Stimulated activated CD4-positive, alpha-beta T cell treated with anti-CD3 and anti-CD28 coated beads, Interleukin-4, amount 100 ng/mL, for 1 hour (primary cell): Measurements from ENCODE around the gene FOXP1.

Experiments
- DNase-seq: peaks from one replicate; pipeline ENCODE4 v3.0.0-alpha.2; 2020

The FOXP1 gene

GRCh38 chr3:71162221-71162620 lies 421.3 kb downstream of the FOXP1 start:
- DNase-seq: no peak

- DNase-seq: no peak
Measured at GRCh38 chr3:71160785-71161546, 422.6 kb downstream of the FOXP1 start.

DNA sequence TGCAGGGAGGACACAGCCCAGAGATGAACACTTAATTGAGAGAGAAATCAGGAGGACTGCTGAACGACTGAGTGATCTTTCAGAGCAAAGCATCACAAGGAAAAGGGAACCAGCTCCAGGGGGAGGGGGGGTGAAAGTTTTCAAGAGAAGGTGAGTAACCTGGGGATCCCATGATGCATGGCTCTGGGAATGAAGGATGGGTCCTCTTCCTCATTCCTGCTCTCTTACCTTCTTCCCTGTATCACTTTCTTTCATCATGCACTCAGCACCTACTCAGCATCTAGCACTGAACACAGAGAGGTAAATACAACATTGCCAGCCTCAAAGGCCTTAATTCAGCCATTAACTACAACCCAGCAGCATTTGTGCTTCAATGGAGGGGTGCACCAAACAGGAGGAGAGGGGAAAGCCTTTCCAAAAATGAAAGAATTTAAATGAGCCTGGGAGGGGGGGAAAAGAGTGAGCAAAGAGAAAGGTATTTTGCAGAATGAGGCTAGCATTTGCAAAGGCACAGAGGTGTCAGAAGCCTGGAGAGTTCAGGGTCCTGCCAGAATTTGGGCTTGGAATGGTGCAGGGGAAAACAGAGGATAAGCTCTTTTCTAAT lies 427.4 kb downstream of the FOXP1 start:
- DNase-seq: no peak

DNA sequence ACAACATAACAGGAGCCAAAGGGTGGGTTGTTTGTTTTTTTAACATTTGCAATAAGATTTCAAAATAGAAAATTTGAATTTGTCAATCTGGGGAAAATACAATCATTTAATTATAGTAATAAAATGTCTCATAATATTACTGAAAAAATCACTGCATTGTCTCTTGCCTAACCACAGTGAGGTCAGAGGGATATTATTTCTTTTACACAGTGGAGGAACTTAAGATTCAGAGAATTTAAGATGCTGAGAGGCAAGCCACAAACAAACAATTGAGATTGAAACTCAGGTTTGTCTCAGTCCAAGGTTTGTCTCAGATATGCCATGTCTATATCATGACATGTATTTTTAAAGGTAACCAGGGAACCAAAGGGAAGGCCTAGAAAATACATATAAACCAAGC lies 428.7 kb downstream of the FOXP1 start:
- DNase-seq: no peak

DNA sequence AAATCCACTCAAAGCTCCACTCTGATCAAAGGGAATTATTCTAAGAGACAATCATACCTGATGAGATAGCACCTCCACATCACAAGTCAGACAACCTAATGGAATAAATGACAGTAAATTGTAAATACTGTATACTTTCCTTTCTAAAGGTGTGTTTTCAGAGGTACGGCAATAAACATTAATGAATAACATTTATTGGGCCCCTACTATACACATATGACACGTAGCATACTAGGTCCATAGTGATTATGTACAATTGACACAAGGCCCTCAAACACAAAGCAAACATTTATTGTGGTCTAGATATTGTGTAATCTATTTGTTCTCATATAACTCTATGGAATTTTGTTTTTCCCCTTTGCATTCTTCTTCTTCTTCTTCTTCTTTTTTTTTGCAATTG lies 429.8 kb downstream of the FOXP1 start:
- no peak for DNase-seq

DNA sequence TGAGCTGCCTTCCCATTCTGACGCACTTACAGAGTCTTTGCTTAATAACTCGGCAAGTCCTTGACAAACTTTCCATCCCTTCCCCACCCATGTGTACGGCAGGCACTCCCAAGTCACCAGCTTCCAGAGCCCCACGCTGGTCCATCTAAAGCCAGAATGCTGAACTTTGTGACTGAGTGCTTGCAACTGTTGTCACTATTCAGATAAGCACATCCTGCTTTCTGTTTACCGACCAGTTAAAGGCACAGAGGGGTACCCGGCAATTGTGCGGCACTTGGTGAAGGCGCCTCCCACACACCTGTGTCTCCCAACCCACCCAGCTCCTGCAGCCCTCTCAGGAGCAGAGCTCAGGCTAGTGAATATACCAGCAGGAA lies 430.6 kb downstream of the FOXP1 start:
- DNase-seq: no peak

- no peak for DNase-seq
Measured at GRCh38 chr3:71152039-71152891, 431.3 kb downstream of the FOXP1 start.

DNA sequence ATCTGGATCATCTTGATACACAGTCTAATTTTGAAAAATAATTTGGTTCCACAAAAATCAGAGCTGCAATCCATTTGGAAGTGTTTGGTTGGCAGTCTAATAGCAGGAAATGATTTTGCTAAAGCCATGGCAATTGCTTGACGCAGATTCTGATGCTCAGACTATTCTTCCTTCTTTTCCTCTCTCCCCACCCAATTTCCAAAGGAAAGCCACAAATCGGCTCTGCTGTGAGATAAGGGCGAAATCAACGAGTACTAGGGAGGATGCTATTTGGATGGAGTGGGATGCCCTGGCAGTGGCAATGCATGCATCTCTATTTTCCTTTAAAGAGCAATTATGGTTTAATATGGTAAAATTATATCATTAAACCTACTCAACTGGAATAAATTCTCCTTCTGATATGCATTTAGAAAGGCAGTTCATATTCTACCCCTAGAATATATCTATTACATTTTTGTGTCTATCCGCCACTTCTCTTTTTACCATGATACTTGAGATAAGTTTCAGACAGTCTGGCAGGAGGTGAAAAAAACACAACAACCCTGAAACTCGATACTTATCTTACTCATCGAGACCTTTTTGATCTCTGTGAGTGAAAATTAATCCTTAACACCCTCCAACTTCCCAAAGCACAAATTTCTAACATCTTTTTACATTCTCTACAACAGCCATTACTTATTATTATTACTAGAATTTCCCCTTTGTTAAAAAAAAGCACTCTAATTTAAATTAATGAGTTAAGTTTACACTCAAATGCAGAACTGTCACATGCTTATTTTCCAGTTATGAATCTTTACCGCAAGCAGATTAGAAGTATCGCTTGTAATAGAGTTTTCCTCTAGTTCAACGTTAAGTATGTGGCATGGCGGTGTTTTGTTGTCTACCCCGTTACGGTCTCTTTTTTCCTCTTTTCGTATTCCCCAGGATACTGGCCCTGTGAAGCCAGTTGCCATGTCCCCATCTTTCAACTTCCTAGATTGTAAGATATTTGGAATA lies 433.3 kb downstream of the FOXP1 start:
- no peak for DNase-seq

- DNase-seq: no peak
Measured at GRCh38 chr3:71148455-71149060, 435.0 kb downstream of the FOXP1 start.

- no peak for DNase-seq
Measured at GRCh38 chr3:71146673-71147072, 436.9 kb downstream of the FOXP1 start.

- no peak for DNase-seq
Measured at GRCh38 chr3:71145954-71146353, 437.6 kb downstream of the FOXP1 start.

GRCh38 chr3:71144525-71145253 lies 438.8 kb downstream of the FOXP1 start:
- DNase-seq: no peak

DNA sequence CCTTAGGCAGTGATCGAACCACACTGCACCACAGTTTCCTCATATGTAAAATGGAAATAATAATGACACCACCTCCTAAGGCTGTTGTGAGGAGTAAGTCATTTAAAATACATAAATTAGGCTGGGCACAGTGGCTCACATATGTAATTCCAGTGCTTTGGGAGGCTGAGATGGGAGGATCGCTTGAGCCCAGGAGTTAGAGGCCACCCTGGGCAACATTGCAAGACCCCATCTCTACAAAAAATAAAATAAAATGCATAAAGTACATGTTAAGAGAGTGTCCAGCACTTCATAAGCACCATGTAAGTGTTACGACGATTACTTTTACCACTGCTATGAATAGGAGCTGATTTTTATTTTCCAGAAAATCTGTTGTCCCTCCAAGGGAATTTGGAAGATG lies 440.0 kb downstream of the FOXP1 start:
- DNase-seq: no peak

DNA sequence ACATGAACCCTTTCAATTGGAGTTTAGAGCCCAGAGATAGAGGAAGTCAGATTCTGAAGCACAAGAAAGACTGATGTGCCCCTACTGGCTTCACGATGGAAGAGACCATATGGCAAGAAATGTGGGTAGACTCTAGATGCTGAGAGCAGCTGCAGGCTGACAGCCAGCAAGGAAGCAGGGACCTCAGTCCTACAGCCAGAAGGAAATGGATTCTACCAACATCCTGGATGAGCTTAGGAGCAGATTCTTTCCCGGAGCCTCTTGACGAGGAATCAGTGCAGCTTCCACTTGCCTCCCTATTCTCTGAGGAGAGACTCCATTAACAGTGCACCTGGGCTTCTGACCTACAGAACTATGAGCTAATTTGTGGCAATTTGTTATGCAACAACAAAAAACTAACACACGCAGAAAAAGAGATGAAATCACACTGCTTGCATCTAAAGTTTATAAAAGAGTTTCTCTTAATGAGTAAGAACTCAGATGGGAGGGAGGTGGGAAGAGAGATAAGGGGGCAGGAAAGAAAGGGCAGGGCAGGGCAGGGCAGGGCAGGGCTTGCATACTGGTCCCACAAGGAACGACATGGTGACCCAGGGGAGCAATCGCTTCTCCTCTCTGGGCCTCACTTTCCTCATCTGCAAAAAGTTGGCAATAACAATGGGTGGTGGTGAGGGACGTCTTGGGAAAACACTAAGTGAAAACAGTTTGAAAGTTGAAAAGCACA lies 440.9 kb downstream of the FOXP1 start:
- DNase-seq: no peak

- DNase-seq: no peak
Measured at GRCh38 chr3:71140477-71140876, 443.1 kb downstream of the FOXP1 start.

DNA sequence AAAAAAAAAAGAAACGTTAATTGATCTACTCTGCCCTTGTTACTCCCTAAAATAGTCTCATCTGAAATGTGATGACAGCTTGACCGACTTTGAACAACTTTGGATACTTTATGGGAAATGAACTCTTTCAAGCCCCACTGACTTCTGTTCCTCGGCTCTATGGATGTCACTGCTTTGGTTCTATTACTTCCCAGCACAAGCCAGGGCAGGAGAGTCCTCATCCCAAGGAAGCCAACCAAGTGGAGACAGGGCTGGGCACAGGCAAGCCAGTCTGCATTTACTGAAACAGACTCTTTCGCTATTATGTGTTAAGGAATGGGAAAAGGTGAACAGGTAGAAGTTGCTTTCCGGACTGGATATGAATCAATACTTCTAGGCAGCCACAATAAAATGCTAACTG lies 444.0 kb downstream of the FOXP1 start:
- no peak for DNase-seq

- DNase-seq: no peak
Measured at GRCh38 chr3:71138410-71138809, 445.1 kb downstream of the FOXP1 start.

GRCh38 chr3:71136276-71136675 lies 447.3 kb downstream of the FOXP1 start:
- DNase-seq: no peak

- DNase-seq: no peak
Measured at GRCh38 chr3:71135373-71136088, 448.0 kb downstream of the FOXP1 start.

DNA sequence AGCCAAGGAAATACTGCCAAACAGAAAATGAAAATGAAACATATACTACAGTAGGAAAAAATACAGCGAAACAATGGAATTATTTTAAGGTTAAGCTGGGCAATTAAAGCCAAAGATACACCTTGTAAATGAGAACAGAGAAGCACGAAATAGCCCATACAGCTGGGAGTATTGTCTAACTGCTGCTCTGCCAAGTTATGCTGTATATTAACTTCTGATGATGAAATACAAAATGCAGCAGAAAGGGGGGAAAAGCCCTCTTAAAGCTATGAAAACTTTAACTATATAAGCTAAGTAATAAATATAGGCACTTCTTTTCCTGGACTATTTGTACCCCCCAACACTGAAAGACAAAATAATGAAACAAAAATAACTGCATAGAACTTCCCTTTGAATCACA lies 449.0 kb downstream of the FOXP1 start:
- no peak for DNase-seq
